22Rv1 (cell line): Measurements from ENCODE around the gene ARPC2.

Experiments used
- H3K27ac ChIP-seq: fragments of 450-650 bp; 2 replicates; pipeline ENCODE4 v1.5.1; 2017
- ZFX ChIP-seq: fragments of 450-650 bp; IDR thresholded peaks from 2 replicates; pipeline ENCODE4 v1.6.1; 2017; ENCODE audit warnings: antibody characterized with exemption, borderline replicate concordance
- TF ChIP-seq, protein P1 (sequence below): fragments of 450-650 bp; IDR thresholded peaks from 2 replicates; pipeline ENCODE4 v1.5.1; 2017; ENCODE audit warnings: mild to moderate bottlenecking

ARPC2 gene

DNA sequence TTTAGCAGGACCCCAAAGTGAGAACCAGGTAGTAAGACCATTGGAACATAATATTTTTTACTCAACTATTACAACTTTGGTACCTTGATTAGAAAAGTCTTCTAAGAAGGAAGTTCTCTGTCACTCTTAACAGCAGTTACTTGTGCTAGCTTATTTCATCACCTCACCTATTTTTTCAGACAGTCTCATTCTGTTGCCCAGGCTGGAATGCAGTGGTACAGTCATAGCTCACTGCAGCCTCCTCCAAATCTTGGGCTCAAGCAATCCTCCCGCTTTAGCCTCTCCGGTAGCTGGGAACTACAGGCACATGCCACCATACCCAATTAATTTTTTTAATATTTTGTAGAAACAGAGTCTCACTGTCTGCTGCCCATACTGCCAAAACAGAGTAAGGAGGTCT, 18.0 kb downstream of the ARPC2 start:
- H3K27ac ChIP-seq = no peak overlapping the region
- TF ChIP-seq, protein P1, sequence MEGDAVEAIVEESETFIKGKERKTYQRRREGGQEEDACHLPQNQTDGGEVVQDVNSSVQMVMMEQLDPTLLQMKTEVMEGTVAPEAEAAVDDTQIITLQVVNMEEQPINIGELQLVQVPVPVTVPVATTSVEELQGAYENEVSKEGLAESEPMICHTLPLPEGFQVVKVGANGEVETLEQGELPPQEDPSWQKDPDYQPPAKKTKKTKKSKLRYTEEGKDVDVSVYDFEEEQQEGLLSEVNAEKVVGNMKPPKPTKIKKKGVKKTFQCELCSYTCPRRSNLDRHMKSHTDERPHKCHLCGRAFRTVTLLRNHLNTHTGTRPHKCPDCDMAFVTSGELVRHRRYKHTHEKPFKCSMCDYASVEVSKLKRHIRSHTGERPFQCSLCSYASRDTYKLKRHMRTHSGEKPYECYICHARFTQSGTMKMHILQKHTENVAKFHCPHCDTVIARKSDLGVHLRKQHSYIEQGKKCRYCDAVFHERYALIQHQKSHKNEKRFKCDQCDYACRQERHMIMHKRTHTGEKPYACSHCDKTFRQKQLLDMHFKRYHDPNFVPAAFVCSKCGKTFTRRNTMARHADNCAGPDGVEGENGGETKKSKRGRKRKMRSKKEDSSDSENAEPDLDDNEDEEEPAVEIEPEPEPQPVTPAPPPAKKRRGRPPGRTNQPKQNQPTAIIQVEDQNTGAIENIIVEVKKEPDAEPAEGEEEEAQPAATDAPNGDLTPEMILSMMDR = no peak
- TF ChIP-seq ZFX = no peak

DNA sequence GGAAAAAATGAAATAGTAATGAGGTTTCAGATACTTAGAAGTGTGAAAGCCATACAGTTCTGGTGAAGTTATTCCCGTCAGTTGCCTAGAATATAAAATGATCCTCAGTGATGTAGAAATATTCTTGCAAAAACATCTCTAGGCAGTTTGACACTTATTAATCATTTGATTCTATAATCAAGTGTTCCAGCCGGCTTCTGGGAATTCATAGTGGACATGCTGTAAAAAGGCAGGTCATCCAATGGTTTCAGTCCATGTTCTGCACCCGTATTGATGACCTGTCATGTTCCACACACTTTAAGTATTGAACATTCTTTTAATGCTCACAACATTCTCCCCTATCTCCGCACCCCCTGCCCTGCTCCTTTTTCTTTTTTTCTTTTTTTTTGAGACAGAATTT, 19.8 kb downstream of the ARPC2 start:
- TF ChIP-seq, protein P1 = no peak
- no peak overlapping the region for H3K27ac ChIP-seq

DNA sequence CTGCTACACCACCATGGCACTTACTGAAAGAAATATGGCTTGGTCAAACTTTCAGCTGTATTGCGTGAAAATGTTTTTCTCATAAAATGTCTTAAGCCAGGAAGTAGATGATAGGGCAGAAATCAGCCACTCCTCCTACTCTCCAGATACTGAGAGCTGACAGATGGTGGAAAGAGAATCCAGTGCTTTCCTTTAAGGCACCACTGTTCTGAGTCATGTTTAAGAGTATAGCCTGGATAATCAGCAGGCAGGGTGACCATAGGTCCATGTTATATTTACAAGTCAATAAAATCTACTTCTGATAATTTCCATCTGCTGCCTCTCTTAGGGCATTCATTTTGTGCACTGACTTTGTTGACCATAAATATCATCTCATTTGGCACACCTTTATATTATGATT, 21.9 kb downstream of the ARPC2 start:
- TF ChIP-seq, protein P1 = no peak
- no peak for TF ChIP-seq ZFX
- H3K27ac ChIP-seq = no peak overlapping the region

GRCh38 chr2:218244204-218244603, 27.2 kb downstream of the ARPC2 start:
- TF ChIP-seq, protein P1 = no peak
- TF ChIP-seq ZFX = no peak
- H3K27ac ChIP-seq = no peak overlapping the region

GRCh38 chr2:218244665-218245064, 27.7 kb downstream of the ARPC2 start:
- TF ChIP-seq, protein P1 = no peak
- no peak for TF ChIP-seq ZFX
- no peak overlapping the region for H3K27ac ChIP-seq

DNA sequence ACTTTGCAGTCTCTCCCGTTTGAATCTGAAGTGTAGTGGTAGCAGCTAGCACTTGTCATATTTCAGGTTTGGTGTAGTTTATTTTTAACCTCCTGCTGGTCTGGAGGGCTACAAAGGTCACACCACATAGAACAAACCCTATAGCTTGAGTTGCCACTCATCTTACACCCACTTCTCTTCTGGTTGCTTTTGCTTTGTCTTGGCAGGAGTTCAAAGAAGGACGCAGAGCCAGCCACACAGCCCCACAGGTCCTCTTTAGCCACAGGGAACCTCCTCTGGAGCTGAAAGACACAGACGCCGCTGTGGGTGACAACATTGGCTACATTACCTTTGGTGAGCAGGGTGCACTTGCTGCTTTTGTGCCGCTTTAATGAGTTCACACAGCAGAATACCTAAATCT, 28.2 kb downstream of the ARPC2 start:
- TF ChIP-seq, protein P1 = no peak
- no peak for TF ChIP-seq ZFX
- H3K27ac ChIP-seq = no peak overlapping the region

DNA sequence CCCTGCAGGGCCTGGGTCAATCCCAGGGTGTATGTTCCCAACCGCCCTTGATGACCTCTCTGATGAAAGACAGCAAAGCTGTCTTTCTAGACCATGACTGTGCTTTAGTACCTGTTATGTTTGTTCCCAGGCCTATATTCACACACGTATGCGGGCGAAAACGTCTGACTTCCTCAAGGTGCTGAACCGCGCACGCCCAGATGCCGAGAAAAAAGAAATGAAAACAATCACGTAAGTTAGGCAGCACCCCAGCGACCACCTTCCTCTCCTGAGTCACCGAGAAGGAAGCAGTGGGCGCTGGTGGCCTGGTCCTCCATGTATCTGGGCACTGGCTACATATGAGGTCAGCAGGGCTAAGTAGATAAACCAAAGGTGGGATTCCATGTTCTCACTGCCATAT, 32.7 kb downstream of the ARPC2 start:
- H3K27ac ChIP-seq = no peak overlapping the region
- TF ChIP-seq, protein P1 = no peak
- TF ChIP-seq ZFX = no peak
